Muscle of arm (tissue), 12 donors: ENCODE results near the gene DEPP1. TPM values are rescaled to one million over a fixed set of nuclear protein-coding genes. Genes with fewer than 3 reads are reported as not detected.

Source experiments
- DNase-seq: peaks from one replicate; pipeline ENCODE4 v3.0.0-alpha.2; 2013
- polyA plus RNA-seq, 12 donors: library from polyadenylated mRNA; unstranded; fragments of 120-200 nt; gene quantifications; one replicate each; pipeline ENCODE4 v1.2.1, GENCODE V29; 2013; ENCODE audit not compliant: insufficient read length in 12 of 12

Gene DEPP1
- polyA plus RNA-seq, 12 donors = 13.9 to 64.8 (median 18.5) TPM; not detected in 1

GRCh38 chr10:44981172-44982113, 2.8 kb upstream of the DEPP1 start:
- DNase-seq = no peak

- DNase-seq = no peak
These were observed 1.9 kb upstream of the DEPP1 start for GRCh38 chr10:44980309-44981171.

- DNase-seq = no peak
These were observed 927 bp upstream of the DEPP1 start for GRCh38 chr10:44979281-44980191.

- DNase-seq = no peak
These were observed 418 bp downstream of the DEPP1 start for GRCh38 chr10:44978213-44978569.

- DNase-seq = no peak
These were observed 1.1 kb downstream of the DEPP1 start for GRCh38 chr10:44977287-44978212.

- no peak for DNase-seq
These were observed 2.0 kb downstream of the DEPP1 start for GRCh38 chr10:44976352-44977198.

- DNase-seq = no peak
These were observed 2.9 kb downstream of the DEPP1 start for GRCh38 chr10:44975431-44976331.

GRCh38 chr10:44974628-44975430, 3.8 kb downstream of the DEPP1 start:
- peak; percentile 54 for DNase-seq

- DNase-seq = no peak
These were observed 4.5 kb downstream of the DEPP1 start for GRCh38 chr10:44974082-44974627.

- no peak for DNase-seq
These were observed 5.1 kb downstream of the DEPP1 start for GRCh38 chr10:44973323-44974081.

GRCh38 chr10:44972874-44973306, 5.7 kb downstream of the DEPP1 start:
- DNase-seq = no peak

- DNase-seq = no peak
These were observed 6.5 kb downstream of the DEPP1 start for GRCh38 chr10:44971935-44972757.

- no peak for DNase-seq
These were observed 7.2 kb downstream of the DEPP1 start for GRCh38 chr10:44971434-44971833.

- no peak for DNase-seq
These were observed 7.7 kb downstream of the DEPP1 start for GRCh38 chr10:44970812-44971395.

- no peak for DNase-seq
These were observed 8.8 kb downstream of the DEPP1 start for GRCh38 chr10:44969854-44970253.
